HG02588 (cell line): Measurements from ENCODE around the gene MYO3A.
"Not testable (repeated sequence)": the region's sequence is repeated elsewhere in the genome, so short reads cannot be mapped to it uniquely, and the experiment has no call there.

ENCODE experiments used
- ATAC-seq: cut with Tn5 transposase; IDR thresholded peaks from one replicate; pipeline ENCODE4 v1.9.1; 2021; ENCODE audit warnings: mild to moderate bottlenecking, moderate library complexity; ENCODE audit not compliant: unreplicated experiment

The MYO3A gene

DNA sequence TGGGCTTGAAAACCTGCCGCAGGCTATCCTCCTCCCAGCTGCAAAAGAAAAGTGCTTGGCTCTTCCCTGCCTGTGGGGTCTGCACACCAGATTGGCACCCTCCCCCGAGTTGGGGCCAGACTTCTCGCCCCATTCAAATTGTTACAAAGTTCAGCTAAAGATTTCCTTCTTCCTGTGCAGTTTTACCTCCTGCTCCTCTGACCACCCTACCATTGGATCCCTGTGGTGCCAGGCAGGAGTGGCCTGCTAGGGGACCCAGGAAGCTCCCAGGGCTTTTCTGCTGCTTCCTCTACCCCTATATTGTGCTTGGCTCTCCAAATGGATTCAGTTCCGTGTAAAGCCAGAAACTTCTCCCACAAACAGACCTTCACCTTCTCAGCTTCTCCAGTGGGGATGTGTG is 147.4 kb downstream of the MYO3A start:
- ATAC-seq, result no peak

DNA sequence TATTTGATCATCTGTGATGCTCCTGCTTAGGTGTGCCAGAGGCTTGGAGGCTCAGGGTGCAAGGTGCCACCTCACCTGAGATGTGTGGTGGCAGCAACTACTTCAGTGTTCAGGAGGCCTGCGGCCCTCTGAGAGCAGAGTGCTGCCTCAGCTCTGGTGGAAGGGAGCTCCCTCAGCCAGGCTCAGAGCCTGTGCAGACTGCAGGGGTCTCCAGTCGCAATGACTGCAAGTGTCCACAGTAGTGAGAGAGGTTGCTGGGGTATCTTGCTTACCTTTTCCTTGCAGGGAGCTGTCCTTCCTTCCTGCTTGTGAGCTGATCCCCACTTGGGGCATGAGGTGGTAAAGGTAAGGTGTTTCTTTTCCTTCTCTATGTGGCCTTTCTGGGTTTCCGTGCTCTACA is 151.5 kb downstream of the MYO3A start:
- ATAC-seq, result no peak

DNA sequence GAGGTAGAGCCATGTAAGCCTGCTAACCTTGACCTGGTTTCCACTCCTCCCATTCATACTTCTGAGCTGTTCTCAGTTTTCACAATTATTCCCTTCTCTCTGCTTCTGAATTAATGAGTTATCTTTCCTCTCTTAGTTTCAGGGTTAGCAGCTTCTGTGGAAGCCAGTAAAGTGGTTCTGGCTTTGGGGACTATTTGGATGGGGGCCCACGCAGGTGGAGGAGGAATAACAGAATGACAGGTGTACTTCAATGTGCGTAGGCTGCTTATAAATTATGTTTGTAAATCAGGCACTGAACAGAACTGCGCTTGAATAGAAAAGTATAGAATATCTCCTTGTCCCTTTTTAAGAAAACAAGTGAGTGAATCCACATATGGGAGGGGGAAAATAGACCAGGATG is 153.6 kb downstream of the MYO3A start:
- no peak for ATAC-seq

DNA sequence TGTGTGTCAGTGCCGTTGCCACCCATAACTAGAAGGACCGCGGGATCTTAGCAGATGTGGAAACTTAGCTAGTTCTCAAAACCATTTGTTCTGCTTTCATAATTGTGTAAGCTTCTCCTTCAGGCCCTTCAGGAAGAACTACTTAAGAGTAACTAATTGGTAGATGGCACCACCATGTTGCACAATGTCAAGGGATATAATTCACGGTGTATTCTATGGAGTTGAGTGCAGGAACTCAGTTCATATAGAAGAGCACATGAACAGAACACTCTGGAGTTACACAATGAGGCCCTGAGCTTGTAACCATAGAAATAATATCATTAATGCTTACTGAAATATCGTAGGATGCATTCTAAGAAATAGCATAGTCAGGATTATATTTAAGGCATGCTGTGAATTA is 156.0 kb downstream of the MYO3A start:
- ATAC-seq, result no peak

DNA sequence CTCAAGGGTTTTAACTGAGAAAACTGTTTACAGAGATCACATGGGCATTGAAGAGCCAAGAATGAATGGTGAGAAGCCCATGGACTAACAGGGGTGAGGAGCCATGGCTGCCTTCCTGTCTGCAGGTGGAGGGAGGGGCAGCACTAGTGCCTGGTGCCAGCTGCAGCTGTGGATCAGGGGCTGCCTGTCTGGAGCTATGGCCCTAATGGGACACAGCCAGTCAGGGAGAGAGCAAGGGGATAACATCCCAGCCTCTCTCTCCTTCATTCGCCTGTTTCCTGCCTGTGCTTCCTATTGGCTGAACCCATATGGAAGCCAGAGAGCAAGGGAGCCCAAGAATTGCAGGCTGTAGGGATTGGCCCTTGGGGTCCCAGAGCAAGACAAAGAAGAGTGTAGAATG is 156.7 kb downstream of the MYO3A start:
- no peak for ATAC-seq

DNA sequence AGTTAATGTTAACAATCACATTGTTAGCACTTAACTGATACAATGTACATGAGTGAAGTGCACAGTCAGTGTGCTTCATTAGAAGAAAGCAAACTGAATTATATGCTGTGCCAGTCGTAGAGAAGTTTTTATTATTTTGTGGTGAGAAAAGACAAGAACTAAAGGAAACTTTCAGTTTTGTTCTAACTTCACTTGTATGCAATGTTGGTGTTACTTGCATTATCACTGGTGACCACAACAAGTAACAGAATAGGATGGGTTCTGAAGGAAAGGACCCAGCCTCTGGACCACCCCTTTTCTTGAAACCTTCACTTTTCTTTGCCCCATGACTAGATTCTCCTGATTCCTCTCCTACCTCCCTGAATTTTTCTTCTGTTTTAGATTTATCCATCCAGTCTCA is 159.2 kb downstream of the MYO3A start:
- no peak for ATAC-seq

DNA sequence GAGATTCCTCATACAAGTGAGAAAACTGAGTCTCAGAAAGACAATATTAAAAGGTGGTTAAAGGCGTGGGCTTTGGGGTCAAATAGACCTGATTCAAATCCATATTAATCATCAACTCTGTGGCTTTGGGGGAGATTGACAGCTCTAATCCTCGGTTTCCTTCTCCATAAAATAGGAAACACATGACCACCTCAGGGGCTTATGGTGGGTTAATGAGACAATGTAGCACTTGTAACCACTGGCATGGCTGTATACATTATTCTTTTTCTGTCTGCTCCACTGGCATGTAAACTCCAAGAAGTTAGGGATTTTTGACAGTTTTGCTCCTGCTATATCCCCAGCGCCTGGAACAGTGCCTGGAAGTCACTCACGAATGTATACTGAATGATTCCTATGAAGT is 161.8 kb downstream of the MYO3A start:
- no peak for ATAC-seq

DNA sequence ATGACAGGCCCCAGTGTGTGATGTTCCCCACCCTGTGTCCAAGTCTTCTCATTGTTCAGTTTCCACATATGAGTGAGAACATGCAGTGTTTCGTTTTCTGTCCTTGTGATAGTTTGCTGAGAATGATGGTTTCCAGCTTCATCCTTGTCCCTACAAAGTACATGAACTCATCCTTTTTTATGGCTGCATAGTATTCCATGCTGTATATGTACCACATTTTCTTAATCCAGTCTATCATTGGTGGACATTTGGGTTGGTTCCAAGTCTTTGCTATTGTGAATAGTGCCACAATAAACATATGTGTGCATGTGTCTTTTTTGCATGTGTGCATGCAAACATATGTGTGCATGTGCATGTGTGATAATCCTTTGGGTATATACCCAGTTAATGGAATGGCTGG is 163.5 kb downstream of the MYO3A start:
- not testable (repeated sequence) for ATAC-seq

DNA sequence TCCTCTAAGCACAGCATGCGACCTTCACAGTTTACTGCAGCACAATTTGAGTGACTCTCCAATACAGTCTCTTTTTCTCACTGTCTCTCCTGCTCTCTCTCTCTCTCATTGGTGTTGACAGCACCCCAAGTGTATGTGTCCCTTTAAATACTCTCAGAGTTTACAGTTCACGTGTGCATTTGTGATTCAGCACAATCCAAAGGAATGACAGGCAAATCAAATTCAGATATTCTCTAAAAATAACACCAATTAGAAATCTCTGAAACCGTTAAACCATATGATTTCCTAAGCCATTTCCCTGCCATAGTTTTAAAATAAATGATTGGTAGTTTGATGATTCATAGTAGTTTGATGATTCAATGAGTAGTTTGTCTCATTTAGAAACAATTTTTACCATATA is 178.5 kb downstream of the MYO3A start:
- no peak for ATAC-seq

DNA sequence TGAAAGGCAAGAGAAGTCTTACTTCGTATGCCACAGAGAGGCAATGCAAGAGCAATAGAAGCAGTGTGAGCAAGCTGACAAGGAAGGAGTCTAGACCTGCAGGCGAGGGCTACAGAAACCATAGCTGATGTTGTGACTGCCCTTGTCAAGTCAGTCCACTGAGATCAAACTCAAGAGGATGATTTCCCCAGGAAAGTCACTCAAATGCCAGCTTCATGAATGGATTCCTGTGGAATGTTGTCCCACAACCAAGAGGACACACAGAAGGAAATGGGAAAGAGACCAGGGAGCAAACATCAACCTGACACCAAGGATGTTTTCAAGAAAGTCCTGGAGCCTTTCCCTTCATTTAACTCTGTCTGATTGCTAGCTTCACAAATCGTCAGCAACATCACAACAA is 204.6 kb downstream of the MYO3A start:
- no peak for ATAC-seq

DNA sequence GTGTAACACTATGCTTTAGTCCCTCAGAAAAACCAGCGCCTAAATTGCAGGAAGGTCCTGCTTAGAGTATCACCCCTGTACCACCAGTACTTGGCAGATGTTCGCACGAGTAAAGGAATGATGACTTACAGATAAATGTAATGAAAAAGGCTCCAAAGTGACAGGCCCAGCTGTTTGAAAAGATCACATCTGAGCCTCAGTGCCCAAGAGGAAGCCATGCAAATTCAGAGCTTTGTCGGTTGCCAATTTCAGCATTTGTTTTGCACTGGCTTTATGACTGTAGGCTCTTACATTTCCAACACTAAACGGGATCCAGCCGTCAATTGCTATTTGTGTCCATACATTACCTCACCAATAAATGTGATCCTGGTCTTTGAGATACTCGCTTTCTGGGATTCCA is 222.0 kb downstream of the MYO3A start:
- ATAC-seq, result no peak

DNA sequence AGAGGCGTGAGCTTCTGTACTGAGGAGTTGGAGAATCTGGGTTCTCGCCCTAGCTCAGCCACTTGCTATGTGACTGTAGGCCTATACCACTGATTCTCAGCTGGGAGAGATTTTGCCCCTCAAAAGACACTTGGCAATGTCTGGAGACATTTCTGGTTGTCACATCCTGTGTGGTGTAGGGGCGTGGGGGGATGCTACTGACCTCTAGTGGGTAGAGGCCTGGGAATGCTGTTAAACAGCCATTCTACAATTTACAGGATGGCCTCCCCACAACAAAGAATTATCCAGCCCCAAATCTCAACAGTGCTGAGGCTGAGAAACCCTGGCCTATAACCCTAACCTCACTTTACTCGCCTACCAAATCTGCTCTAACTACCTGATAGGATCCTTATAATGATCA is 223.7 kb downstream of the MYO3A start:
- ATAC-seq, result no peak

DNA sequence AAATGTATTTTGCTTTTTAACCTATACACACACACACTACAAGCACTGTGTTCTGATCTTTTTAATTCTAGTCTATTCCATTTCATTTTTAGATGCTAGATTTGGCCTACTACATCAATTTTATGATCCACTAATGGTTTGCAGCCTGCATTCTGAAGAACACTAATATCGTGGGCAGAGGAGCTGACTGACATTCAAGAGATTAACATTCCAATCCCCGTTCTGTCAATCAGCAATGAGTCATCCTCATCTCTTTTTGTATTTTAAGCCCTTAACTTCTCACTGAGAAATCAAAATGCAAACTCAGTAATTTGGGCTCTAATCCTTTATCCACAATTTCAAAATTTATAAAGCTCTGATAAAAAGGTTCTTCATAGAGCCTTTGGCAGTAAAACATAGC is 235.4 kb downstream of the MYO3A start:
- ATAC-seq, result no peak

DNA sequence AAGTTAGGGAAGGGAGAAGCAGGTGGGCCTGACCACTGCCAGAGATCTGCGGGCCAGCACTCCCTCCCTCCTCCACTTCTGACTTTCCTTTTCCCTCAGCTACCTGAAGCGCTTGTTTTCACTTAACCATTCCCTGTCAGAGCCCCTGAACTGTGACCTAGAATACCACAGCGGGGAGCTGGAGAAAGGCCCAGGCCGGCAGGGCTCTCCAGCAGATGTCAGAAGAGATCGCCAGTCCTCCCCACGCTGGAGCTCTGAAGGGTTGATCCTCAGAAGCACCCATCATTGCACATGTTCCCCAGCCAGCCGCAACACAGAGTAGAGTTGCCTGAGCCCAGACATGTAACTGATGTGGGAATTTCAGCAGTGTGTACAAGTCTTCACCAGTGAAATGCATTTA is 238.1 kb downstream of the MYO3A start:
- no peak for ATAC-seq

DNA sequence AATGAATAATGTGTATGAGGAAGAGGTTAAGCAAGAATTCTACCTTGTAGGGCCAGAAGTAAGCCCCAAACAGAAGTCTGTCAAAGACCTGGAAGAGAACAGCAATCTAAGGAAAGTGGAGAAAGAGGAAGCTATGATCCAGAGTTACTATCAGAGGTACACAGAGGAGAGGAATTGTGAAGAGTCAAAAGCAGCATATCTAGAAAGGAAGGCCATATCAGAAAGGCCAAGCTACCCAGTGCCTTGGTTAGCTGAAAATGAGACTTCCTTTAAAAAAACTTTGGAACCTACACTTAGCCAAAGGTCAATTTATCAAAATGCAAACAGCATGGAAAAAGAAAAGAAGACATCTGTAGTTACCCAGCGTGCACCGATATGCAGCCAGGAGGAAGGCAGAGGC is 239.8 kb downstream of the MYO3A start:
- no peak for ATAC-seq

DNA sequence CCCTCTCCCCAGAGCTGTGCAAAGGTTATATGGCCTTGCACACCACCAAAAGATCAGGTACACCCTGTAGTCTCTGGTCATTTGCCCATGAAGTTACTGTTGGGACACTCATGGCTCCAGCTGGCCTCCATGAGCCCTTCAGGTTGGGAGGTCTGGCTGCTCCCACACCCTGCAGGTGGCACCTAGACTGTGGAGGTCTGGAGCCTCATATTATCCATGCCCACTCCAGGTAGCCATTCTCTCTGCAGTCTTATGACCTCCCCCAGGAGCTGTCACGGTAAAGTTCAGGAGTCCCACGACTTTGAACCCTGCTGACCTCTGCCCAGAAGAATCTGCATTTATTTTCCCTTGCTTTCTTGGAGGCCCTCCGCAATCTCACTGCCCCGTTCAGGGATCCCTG is 243.3 kb downstream of the MYO3A start:
- ATAC-seq, result no peak

DNA sequence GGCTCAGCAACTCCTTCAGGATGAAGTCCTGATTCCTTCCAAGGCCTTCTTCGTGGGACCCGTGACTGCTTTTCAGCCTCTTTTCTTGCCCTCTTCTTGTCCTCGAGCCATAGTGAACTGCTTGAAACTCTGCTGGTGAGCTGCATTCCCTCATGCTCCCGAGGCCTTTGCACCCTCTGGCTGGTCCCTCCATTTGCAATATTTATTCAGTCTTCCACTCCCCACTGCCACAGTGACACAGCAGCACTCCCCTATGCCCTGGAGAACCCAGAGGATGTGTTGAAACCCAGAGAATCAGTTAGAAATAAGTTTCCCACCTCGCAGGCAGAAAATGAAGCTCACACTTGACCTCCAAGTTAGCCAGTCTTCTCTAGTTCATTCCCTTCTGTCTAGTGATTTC is 260.2 kb downstream of the MYO3A start:
- ATAC-seq, result no peak

DNA sequence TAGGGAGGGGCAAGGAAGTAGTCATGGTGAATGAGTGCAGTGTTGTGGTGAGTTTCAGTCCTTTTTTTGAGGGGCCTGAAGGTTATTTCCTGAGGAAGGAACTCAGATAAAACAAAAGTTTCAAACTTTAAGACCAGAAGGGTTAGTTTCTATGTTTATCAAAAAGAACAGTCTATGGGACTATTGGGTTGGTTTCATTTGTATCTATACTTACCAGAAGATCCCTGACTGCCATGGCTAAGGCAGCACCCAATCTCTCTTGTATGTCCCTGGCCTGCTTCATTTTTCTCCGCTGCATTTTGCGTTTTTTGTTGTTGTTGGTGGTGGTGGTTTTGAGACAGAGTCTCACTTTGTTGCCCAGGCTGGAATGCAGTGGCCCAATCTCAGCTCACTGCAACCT is 263.2 kb downstream of the MYO3A start:
- ATAC-seq, result no peak

DNA sequence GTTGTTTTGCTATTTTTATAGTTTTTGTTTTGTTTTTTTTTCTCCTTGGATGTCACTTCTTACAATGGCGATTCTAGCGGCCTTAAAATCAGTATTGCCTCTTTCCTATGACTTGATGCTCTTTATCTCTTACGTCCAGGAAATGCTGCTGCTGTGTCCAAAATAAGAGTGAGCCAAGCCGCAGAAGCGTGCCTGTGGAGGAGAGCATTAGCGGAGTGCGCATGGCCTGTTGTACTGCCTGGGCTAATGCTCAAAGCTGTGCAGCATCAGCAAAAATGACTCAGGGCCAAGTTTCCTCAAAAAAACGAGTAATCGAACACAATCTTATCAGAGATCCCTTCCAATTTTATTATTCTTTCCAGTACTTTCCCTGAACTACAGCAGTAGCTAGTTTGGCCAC is 264.1 kb downstream of the MYO3A start:
- no peak for ATAC-seq

DNA sequence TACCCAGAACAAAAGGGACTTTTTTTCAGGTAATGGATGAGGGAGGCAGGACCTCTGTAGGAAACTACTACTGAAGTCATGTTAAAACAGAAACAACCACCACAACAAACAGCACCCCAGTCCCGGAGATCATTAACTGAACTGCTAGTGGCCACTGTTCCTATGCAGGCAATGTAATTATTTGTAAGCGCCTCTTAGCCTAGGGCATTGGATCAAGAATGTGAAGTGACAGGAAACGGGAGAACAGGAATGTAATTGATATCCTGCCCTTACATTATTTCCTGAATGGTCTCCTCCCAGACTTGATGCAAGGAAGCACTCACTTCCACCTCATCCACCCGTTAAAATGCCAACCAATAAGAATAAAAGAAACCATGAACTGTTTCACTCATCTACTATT is 265.8 kb downstream of the MYO3A start:
- no peak for ATAC-seq

DNA sequence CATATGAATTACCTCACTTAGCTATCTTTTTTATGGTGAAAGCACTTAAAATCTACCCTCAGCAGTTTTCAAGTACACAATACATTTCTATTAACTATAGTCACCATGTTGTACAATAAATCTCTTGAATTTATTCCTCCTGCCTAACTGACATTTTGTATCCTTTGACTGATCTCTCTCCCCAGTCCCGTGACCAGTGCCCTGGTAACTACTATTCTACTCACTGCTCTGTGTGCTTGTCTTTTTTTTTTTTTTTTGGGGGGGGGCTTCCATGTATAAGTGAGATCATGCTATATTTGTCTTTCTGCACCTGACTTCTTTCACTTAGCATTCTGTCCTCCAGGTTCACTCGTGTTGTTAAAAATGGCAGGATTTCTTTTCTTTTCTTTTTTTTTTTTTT is 271.2 kb downstream of the MYO3A start:
- no peak for ATAC-seq

DNA sequence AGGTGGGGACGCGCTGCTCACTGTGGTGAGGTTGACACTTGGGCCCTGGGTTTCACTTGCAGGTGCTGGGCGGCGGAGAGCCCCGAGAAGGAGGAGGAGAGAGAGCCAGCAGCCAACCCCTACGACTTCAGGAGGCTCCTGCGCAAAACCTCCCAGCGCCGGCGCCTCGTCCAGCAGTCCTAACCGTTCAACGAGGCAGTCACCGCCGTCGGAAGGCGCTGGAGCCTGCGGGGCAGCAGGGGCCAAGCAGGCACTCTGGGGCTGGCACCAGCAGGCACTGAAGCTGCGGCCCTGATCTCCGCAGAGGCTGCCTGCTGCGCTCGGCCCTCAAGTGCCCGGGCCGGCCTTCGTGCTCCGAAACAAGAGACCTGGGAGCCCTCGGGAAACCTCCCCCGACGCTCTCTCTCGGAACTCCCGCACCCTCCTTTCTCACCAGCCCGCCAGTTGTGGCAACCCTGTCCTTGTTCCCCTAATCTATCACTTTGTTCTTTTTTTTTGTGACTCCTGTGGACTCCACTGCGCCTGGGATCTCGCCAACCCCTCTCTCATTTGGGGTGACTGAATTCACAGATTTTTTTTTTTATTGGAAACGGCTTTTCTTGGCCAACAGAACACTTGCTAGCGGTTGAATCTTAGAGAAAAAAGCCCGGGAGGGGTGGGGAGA is 277.9 kb downstream of the MYO3A start:
- no peak for ATAC-seq

DNA sequence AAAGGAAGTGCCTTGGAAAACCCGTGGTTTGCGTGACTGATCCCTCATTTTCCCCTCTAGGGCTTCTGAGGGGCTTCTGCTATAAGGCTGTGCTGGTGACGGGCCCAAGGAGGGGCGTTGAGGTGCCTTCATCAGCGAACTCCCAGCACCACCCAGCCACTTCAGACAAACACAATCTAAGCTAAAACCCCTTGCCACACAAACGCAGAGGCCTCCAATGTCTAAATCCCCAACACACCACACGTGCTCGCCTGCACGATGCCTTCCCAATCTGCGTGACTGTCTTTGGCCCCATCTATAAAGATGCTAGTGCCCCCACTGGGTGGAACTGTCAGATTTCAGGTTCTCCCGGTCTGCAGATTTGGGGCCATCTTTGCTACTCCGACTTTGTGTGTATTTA is 278.5 kb downstream of the MYO3A start:
- ATAC-seq, result no peak
